ENCODE data around the gene MYH15.

Gene MYH15

DNA sequence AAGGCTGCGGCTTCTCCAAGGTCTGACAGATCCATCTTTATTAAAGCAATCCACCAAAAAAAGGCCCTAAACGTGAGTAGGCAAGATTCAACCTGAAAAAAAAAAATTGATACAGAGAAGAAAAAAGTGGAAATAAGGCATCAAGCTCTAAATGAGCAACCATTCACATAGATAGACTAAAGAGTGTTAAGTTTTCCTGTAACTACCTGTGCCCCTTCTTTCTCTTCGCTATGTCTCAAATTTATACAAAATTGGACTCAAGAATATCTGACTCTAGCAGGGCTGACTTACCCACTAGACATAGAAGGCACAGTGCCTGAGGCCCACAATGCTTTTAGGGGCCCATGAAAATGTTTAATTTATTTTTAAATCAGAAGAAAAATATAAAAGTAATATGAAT lies at the start of gene MYH15:
MYH15 (minus strand) TSS at position 101 of the 400 bp plus-strand sequence; CDS start at position 35, 66 bp downstream.
- DNase-seq, result no peak

DNA sequence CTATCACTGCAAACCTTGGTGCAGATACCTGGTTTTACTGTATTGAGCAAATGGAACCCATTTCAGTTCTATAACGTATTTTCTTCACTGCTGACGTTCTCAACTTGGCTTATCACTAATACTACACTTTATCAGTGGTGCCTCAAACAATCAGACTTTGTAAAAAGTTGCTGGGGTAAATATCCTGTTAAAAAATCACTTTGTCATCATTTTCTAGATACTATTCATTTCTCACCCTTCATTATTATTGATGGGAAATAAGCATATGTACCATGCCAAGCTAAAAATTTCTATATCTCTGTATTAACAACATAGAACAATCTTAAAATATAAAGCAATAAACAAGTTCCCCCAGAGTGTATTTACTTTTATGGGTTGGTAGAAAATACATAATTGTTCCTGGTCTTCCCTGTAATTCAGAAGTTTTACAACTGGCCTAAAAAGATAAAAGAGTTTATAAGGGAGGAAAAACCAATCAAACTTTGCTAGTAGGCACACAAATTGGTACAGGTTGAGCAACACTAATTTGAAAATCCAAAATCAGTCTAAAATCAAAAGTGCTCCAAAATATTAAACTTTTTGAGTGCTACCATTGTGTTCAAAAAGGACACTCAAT lies 45.7 kb upstream of the MYH15 start:
- no peak for DNase-seq

GRCh38 chr3:108554913-108555571 lies 44.6 kb upstream of the MYH15 start:
- DNase-seq, result no peak

DNA sequence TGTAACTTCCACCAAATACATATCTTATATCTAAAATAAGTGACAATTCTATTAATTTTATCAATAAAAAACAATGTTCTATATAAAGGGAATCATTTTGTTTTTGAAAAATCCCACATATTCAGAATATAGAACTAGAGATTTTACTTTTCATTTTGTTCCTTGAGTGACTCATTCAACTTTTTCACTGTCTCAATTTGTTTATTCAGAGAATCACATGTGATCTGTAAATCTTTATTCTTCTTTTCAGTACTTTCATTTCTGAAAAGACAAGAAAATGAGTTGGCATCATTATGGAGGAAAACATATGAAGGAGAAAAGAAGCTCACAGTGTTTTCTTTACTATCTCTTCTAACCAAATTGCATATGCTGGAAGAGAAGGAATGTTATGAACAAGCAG lies 43.8 kb upstream of the MYH15 start:
- DNase-seq, result no peak

DNA sequence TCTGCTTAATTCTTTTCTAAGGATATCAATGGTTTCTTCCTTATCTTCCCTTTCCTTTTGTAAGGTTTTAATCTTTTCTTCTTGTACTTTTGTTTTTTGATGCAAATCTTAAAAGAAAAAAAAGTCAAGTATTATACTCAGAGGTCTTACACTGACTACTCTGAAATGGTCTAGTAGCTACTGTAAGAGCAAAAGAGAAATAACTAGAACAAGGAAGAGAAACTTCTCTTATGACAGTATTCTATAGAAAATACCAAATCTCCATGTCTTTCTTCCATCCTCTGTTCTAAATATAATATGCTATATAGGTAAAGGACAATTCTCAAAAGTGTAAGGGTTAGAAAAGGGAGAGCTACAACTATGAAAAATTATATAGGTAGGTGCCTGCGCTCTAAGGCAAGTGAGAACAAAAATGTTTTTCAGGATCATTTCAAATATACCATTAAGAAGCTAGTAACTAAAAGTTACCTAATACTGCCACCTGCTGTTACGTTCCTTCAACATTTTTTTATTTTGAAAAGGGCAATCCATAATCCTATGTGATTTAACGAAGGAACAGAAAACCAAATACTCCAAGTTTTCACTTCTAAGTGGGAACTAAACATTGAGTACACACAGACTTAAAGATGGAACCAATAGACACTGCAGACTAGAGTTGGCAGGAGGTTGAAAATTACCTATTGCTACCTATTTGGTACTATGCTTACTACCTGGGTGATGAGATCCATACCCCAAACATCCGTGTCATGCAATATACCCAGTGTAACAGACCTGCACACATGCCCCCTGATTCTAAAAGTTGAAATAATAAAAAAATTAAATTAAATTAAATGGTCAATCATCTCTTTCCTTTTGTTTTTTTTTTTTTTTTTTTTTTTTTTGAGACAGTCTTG lies 42.1 kb upstream of the MYH15 start:
- peak; percentile 21 to 57 for DNase-seq

- no peak for DNase-seq
Observed at GRCh38 chr3:108548886-108549285, 38.5 kb upstream of the MYH15 start.

DNA sequence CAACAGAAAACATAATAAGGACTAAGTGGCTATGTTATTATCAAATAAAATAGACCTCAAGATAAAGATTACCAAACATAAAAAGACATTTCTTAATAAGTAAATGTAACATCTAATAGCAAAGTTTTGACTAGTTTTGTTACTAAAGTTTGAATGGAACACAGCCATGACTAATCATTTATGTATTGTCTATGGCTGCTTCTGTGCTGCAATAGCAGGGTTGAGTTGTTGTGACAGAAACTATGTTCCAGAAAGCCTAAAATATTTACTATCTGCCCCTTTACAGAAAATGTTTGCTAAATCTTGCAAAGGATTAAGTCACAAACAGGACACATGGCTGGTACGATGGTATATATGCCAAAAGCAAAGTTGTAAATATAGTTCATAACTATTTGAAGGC lies 37.9 kb upstream of the MYH15 start:
- DNase-seq, result no peak

GRCh38 chr3:108546692-108547091 lies 36.3 kb upstream of the MYH15 start:
- no peak for DNase-seq

- DNase-seq, result no peak
Observed at GRCh38 chr3:108546247-108546646, 35.9 kb upstream of the MYH15 start.

- DNase-seq, result no peak
Observed at GRCh38 chr3:108538083-108538482, 27.7 kb upstream of the MYH15 start.

DNA sequence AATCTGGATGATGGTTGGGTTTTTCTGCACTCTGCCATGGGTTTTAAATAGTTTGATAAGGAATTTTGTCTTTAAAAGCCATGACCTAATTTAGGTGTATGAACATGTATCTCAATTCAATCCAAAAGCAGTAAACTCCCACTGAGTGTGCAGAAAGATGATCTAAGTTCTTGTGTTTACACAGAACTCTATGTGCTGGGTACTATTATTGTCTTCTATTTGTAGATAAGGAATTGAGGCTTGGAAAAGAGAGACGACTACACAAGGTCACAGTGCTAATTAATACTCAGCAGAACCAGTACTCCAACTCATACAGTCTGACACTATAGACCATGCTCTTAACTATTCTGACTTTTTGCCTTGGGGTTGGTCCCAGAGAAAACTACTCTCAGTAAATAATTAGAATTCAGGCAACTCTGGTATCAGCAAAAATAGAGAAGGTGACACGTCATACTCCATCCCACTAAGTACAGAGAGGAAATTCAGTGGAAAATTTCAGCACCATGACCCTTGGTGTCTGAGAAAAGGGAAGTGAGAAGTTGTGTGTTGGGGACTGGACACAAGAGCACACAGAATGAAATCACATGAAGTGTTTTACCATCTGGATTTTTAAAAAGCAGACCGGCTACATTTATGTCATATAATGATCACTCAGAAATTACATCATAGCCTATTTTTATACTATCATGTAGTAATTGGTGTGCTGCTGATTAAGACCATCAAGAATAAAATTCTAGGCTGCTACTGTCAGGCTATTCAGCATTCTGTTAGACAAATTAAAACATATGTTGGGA lies 18.3 kb upstream of the MYH15 start:
- DNase-seq, result no peak

GRCh38 chr3:108527817-108528216 lies 17.4 kb upstream of the MYH15 start:
- no peak for DNase-seq

- DNase-seq, result no peak
Observed at GRCh38 chr3:108527109-108527508, 16.7 kb upstream of the MYH15 start.

GRCh38 chr3:108525971-108526370 lies 15.6 kb upstream of the MYH15 start:
- DNase-seq, result no peak

DNA sequence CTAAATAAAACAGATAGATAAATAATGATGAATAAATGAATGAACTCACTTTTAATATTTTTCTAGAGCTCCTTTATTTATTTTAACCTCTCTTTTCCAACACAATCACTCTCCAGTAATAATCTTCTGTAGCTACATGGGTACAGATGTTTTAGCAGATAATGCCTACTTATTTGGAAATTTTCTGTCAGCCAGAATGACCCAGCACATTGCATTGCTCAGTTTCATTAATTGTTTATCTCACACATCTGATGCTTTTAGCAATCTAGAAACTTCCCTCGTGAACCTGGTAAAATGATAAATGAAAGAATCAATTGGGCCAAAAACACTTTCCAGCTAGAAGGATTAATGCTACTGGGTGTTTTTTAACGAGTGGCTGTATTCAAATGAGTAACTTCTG lies 14.9 kb upstream of the MYH15 start:
- no peak for DNase-seq

DNA sequence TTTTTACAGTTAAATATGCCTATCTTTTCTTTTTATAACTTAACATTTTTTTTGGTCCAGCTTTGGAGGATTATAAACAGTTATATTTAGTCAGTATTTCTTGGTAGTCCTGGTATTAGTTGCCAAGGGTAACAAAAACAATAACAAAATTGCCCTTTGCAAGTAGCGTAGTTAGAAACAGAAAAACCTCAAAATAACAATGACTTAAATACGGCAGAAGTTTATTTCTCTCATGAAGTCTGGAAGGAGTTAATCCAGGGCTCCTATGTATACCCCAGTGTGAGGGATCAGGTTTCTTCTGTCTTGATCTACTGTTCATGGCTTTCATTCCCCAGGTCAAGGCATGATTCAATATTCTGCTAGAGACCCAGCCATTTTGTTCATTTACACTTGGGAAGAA lies 14.1 kb upstream of the MYH15 start:
- no peak for DNase-seq

DNA sequence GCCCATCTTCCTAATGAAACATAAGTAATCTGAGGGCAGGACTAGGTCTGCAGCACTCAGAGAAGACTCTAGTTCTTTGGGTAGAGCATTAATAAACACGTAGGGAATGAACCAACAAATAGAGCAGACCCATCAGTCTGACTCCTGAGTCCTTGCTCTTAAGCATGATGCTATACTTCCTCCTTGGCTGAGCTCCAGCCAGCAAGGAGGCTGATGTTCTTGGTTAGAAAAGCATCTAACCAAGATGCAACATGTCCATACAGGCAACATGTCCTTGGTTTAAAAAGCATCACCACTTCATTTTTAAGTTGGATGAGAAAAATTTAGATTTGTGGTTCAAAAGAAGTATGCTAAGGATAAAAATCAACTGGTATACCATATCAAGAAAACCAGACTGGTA lies 8.5 kb upstream of the MYH15 start:
- no peak for DNase-seq

GRCh38 chr3:108516881-108517280 lies 6.5 kb upstream of the MYH15 start:
- DNase-seq, result no peak

DNA sequence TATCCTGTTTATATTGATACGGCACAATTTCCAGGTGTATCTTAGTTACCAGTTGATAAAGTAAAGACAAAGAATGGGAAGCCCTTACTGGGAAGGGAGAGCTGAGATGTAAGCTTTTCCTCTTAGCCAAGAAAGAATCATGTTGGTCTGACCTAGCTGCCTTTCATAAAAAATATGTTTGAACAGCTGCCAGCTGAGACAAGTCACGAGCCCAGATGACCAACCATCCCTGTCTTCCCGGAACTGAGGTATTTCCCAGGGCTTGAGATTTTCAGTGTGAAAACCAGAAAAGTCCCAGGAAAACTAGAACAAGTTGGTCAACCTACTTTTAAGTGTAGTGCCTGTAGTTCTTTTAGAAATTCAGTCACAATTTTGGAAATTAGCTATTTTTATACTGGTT lies 3.6 kb upstream of the MYH15 start:
- no peak for DNase-seq

- no peak for DNase-seq
Observed at GRCh38 chr3:108512671-108513070, 2.3 kb upstream of the MYH15 start.

GRCh38 chr3:108511490-108511889 lies 1.1 kb upstream of the MYH15 start:
- DNase-seq, result no peak

- no peak for DNase-seq
Observed at GRCh38 chr3:108511055-108511454, 659 bp upstream of the MYH15 start.

DNA sequence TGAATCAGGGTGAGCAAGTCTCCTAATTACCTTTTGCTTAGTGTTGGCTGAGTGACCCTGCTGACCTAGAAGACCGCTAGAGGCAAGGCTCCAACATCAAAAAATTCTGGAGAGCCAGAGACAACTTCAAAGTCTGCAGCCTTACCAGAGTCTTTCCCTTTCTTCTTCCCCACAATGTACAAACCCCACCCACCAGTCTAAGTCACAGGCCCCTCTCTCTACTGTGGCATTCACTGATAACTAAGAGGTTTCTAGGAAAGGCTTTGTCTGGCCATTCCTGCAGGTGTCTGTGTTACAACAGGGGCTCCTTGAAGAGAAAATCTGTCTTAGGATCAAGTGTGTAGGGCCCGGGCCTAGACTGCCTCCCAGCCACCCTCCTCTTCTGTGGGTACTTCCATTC lies 525 bp downstream of the MYH15 start:
- DNase-seq, result no peak

All from NCI-H2081 (cell line).